COR-L47 (cell line): ENCODE results near the gene KRTAP5-2.
A peak's percentile ranks its signal among the peaks of the same experiment; 100 is the strongest.
"Not testable (repeated sequence)": the region's sequence is repeated elsewhere in the genome, so short reads cannot be mapped to it uniquely, and the experiment has no call there.

Source experiments
- DNase-seq: peaks from one replicate; lab custom pipeline; 2025; lab: John Stamatoyannopoulos, UW

Gene KRTAP5-2

DNA sequence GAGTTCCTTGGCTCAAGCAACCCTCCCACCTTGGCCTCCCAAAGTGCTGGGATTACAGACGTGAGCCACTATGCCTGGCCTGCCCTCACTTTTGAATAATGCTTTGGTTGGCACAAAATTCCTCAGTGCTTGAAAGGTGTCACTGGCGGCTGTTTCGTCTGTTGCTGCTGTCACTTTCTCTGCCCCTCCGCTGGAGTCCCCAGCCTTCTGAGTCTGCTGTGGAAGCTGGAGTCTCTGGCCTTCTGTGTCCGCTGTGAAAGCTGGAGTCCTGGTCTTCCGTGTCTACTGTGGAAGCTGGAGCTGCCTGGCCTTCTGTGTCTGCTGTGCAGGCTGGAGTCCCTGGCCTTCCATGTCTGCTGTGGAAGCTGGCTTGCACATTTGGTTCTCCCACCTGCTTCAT, 8.1 kb downstream of the KRTAP5-2 start:
- no peak for DNase-seq

GRCh38 chr11:1589191-1589963, 8.7 kb downstream of the KRTAP5-2 start:
- DNase-seq: not testable (repeated sequence)

DNA sequence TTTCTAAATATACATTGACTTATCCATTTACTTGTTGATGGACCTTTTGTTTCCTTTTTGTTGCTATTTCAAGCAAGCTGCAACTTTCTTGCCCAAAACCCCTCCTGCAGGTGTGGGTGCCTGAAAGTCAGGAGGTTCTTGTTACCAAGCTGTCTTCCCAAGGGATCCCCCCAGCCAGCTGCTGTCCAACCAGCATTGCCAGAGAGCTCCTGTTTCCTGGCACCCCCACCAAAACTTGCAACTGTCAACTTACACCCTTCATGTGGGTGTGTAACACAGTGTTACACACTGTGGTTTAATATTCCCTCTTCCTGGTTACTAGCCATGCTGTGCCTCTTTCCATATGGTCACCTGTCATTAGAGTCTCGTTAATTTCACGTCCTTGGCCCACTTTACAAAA, 11.4 kb downstream of the KRTAP5-2 start:
- no peak for DNase-seq

DNA sequence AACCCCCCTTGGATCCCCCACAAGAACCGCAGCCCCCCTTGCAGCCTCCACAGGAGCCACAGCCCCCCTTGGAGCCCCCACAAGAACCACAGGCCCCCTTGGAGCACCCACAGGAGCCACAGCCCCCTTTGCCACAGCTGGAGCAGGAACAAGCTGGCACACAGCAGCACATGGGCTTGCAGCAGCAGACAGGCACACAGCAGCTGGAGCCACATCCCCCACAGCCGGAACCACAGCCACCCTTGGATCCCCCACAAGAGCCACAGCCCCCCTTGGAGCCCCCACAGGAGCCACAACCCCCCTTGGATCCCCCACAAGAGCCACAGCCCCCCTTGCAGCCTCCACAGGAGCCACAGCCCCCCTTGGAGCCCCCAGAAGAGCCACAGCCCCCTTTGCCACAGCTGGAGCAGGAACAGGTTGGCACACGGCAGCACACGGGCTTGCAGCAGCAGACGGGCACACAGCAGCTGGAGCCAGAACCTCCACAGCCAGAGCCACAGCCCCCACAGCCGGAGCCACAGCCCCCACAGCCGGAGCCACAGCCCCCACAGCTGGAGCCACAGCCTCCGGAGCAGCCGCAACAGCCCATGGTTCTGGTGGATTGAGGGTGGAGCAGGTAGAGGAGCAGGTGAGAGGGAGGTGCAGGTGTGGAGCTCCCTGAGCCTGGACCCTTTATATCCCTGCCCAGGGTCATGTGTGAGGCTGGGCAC, 13.3 kb downstream of the KRTAP5-2 start, which contains the start of gene KRTAP5-1:
Gene KRTAP5-1, minus strand, starts transcription at position 623 of the 710 bp plus-strand sequence. Its CDS starts 34 bp downstream, at position 589.
- DNase-seq: not testable (repeated sequence)

- not testable (repeated sequence) for DNase-seq
These were observed 15.2 kb downstream of the KRTAP5-2 start for GRCh38 chr11:1582909-1583308.

- DNase-seq: no peak
These were observed 16.1 kb downstream of the KRTAP5-2 start for GRCh38 chr11:1581976-1582375.

- DNase-seq: no peak
These were observed 21.3 kb downstream of the KRTAP5-2 start for GRCh38 chr11:1576825-1577224.

GRCh38 chr11:1575756-1576155, 22.3 kb downstream of the KRTAP5-2 start:
- DNase-seq: not testable (repeated sequence)

GRCh38 chr11:1574933-1575242, 23.2 kb downstream of the KRTAP5-2 start:
- no peak for DNase-seq

GRCh38 chr11:1574238-1574932, 23.7 kb downstream of the KRTAP5-2 start:
- DNase-seq: peak; percentile 82

DNA sequence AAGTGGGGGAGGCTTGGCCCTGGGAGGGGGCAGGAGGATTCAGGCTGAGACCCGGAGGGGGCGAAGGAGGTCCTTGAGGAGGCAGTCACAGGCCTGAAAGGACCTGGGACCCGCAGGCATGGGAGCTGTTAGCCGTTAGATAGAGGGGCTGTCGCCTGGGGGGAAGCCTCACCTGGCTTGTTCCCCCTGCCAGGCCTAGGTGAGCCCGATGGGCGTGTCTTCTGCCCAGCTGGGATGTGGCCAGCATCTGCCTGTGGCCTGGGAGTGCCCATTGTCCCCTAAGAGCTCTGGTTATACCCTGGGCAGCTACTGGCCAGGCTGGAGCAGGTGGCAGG, 24.2 kb downstream of the KRTAP5-2 start:
- DNase-seq: peak; percentile 68

DNA sequence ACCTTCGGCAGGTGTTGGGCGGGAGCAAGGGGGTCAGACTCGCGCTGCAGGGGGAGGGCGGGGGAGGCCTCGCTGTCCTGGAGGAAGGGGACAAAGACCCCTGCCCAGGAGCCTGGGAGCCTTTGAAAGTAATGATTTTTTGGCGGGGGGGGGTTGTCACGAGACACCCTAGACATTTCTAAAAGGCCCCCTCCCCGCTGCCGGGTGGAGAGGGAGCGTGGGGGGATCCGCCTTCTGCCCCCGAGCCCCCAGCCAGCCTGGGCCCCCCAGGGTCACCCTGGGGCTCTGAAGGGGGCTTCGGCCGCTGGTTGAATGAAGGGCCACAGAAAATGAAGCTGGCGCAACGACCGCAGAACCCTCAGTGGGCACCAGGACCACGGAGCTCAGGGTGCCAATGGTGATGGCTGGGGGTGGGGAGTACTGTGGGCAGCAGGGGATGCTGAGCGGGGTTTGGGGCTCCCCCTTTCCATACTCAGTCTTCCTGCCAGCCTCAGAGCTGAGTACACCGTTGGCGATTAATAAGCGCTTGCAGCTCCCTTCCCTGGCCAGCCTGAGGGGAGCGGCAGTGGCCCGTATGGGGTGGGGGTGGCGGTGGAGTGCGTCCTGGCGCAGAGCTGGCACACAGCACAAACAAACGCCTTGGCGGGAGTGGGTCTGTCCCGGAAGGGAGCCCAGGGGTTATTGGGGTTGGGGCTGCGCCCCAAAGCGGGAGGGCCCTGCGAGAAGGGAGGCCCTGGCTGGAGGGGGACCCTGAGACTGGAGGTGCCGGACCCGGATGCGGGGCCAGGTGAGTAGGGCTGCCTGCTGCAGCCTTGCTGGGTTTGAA, 24.8 kb downstream of the KRTAP5-2 start:
- peak; percentile 59 for DNase-seq

- peak; percentile 85 for DNase-seq
These were observed 25.7 kb downstream of the KRTAP5-2 start, which contains the start of gene DUSP8 for GRCh38 chr11:1572197-1573076. DUSP8 (minus strand) TSS chr11:1572271; CDS start chr11:1565826, 6,445 bp downstream.

- DNase-seq: no peak
These were observed 26.3 kb downstream of the KRTAP5-2 start for GRCh38 chr11:1571760-1572196.

DNA sequence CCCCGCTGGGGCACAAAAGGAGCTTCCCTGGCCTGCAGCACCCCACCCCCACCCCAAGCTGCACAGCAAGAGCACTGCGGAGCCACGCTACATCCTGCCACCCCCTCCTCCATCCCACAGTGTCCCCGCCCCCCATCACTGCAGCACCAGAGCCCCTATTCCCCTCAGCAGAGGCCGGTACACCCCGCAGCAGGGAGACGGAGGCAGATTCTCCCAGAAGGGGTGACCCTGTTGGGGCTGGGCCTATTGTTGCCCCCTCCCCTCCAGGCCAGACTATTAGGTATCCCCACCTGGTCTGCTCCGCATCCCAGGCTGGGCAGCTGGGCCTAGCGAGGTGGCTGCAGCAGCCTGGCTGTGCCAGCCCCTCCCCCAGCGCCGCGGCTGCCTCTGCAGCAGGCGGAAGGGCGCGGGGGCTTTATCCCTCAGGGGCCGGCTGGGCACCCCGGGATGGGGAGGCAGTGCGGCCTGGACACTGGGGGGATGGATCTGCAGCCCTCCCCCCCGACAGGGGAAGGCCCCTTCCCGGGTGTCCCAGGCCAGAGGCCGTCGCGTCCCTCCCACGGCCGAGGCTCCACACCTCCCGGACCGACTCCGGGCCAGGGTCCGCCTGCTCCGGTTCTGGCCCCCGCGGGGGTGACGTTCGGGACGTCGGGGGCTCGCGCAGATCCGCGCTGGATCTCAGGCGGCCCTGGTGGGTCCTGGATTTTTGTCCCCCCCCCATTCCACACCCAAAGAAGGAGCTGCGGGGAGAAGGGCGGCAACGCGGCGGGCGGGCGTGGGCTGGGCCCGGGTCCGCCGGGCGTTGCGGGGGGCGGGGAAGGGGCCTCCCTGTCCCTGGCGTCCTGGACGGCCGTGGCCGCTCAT, 27.0 kb downstream of the KRTAP5-2 start:
- peak; percentile 66 for DNase-seq

DNA sequence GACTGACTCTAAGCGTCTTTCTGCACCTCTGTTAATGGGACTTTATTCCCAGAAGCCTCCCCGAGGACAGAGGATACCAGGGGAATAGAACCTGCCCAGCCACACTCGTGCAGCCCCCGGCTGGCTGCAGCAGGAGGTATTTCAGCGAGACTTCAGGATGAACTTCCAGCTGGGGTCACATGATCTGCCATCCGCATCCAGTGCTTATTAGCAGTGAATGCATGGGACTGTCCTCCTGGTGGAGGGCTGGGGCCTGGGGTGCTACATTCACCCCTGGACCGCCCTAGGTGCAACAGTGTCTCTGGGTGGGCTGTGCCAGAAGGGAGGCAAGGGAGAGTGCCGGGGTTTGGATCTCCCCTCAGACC, 27.6 kb downstream of the KRTAP5-2 start:
- no peak for DNase-seq

DNA sequence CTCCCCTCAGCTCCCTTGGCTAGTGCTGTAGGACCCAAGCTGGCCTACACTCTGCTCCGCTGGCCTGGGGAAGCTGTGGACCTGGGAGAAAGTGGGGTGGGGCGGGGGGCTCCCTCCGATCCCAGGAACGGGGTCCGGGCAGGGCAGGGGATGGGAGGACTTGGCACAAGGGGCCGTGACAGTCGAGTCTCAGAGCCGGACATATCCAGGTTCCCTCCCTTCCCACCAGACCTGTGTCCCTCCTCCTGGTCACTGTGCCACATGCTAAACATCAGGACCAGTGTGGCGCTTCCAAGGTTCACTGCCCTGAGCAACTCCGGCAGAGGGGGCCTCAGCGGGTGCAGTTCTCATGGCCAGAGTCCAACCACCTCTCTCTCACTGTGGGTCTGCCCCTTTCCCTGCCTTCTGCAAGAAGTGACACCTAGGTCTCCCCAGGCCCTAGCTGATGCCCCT, 28.1 kb downstream of the KRTAP5-2 start:
- DNase-seq: no peak

DNA sequence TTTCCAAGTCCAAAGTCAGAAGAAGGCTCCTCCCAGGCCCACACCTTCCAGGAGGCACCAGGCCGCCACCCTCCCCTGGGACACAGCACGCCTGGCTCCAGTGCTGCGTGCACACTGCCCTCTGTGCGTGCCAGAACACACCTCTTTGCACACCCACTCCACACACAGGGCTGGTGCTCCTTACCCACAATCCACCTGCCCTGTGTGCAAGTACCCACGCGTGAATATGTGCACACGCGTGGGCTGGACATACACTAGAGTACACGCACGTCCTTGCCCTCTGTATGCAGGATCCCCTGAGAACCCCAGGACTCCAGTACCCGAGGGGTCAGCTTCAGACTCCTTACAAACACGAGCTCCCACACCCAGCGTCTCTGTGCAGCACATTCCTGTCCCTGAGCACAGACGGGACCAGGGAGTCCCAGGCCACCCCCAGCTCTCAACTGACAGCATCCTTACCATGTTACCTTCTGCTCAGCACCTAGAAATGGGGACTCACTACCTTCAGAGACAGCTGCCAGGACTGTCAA, 28.8 kb downstream of the KRTAP5-2 start:
- DNase-seq: no peak

GRCh38 chr11:1568441-1568911, 29.6 kb downstream of the KRTAP5-2 start:
- DNase-seq: peak; percentile 98
